Left forelimb (tissue), 1 donor: ENCODE measurements around the gene QRFP.

Experiments
- DNase-seq: peaks from one replicate; pipeline ENCODE4 v3.0.0-alpha.2; 2018; ENCODE audit warnings: low spot score

QRFP gene

DNA sequence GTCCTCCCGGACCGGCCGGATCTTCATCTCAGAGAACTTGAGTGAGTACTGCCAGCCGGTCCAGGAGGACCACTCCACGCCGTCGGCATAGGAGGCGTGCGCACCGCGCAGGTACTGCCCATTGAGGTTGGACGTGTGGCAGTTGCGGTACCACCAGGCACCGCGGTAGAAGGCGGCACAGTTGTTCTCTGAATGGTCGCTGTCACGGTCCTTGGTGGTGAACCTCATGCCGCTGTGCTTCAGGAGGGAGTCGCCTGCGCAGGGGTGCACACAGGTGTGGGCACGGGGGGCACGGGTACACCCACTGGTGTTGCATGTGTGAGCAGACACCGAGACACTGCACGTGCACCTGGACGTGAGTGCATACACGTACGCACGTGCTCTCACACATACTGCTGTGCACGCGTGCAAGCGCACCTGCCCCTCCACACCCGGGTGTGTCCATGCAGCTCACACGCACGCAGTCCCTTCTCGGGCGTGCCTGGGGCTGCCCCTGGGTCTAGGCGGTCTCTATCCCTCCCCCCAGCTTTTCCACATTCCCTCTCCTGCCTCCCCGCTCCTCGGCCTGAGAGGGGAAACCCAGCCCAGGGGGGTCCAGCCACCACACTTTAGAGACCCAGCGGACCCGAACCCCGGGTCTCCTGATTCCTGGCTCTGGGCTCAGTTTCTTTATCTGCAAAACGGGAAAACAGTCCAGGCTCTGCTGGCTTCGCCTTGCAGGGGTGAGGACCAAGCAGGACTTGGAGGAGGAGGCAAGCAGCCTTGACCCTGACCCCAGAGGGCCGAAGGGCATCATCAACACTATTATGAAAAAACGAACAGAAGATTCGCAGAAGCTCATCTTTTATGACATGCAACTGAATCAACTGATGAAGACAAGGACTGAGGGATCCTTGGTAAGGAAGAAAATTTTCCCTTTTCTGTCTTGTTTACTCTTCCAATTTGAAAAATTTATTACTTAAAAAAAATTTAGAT lies 7.7 kb upstream of the QRFP start:
- no peak for DNase-seq

- DNase-seq, result no peak
These were observed 6.8 kb upstream of the QRFP start for GRCh38 chr9:130903194-130904069.

DNA sequence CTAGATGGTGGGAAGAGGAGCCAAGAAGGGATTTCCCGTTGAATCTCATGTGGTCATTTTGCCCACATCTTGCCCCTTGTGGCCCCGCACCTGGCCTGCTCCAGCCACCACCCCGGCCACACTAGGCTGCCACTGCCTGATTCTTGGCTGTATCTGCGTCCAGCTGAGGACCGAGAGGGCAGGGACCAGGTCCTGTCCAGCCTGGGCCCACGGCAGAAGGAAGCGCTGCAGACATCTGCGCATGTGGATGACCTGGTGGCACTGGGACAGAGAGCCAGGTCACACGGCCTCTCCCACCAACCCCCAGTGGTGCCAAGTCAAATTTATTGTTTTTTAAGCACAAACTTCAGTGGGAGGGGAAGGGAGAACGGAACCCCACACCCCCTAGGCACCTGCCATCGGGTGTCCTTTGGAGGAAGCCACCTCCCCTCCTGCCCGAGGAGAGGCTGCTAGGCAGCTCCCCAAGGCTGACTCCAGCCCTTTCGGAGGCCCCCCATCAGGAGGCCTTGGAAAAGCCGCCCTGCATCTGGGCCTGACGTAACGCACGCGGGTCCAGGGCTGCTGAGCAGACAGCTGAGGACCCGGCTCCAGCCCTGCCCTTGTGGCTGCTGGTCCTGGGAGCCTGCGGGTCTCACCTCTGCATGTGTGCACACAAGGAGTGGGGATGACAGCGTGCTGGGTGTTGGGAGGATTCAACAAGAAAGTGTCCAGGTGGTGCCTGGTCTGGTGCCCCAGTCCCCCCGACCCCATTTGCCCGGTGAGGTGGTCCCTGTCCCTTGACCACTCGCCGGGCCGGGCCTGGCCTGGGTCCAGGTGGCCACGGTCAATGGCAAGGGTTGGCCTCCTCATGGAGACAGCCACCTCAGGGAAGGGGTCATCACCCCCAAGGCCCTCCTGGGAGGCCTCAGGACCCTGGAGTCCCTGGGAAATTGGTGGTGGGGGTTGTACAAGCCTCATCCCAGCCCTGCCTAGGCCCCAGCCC lies 5.9 kb upstream of the QRFP start:
- no peak for DNase-seq

DNA sequence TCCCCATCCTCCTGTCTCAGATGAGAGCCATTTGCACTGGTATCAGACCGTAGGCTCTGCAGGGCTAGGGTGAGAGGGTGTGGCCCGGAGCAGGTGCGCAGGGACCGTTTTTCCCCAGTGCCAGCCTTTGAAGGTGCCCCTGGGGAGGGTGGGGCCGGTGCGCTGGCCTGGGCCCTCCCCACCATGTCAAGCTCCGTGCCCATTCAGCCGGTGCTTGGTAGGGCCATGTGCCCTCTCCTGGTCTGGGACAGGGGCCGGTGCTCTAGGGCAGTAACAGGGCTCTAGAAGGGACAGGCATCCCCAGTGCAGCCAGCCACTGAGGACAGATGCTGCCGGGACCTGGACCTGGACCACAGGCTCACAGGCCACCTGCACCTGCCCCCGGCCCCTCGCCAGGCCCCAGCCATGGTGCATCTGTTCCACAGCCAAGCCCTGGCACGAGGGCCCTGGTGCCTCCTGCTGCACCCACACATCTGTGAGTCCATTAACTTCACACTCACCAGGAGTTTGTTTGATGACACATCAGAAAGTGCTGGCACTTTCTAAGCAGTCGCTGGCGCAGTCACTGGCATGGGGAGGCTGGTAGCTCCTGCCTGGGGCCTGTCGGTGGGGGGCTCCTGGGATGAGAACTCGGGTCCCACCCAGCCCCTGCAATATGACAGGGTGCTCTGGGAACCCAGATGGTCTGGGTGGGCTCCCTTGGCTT lies 5.0 kb upstream of the QRFP start:
- no peak for DNase-seq

GRCh38 chr9:130900701-130901497 lies 4.3 kb upstream of the QRFP start:
- DNase-seq, result no peak

- no peak for DNase-seq
These were observed 2.6 kb upstream of the QRFP start for GRCh38 chr9:130899051-130899748.

- no peak for DNase-seq
These were observed 1.9 kb upstream of the QRFP start for GRCh38 chr9:130898552-130898852.

GRCh38 chr9:130897848-130898551 lies 1.4 kb upstream of the QRFP start:
- DNase-seq, result no peak

DNA sequence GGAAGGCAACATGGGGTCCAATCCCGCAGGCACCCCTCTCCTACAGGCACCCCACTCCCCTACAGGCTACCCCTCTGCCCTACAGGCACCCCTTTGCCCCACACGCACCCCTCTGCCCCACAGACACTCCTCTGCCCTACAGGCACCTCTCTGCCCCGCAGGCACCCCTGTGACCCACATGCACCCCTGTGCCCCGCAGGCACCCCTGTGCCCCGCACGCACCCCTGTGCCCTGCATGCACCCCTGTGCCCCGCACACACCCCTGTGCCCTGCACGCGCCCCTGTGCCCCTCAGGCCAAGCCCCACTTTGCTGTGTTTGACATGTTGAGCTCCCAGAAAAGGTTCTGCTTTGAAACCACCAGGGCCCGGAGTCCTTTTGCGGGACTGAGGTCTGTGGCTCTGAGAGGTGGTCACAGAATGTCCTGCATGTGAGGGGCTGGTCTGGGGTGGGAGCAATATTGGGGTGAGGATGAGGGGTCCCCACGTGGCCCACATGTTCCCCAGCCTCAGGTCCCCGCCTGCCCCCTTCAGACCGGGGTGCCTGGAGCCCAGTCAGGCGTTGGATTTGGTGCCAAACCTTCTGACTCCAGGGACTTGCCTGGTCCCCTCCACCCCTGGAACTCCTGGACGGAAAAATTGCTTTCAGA lies 616 bp upstream of the QRFP start:
- DNase-seq, result no peak

GRCh38 chr9:130895481-130896232 lies 955 bp downstream of the QRFP start:
- DNase-seq, result no peak

DNA sequence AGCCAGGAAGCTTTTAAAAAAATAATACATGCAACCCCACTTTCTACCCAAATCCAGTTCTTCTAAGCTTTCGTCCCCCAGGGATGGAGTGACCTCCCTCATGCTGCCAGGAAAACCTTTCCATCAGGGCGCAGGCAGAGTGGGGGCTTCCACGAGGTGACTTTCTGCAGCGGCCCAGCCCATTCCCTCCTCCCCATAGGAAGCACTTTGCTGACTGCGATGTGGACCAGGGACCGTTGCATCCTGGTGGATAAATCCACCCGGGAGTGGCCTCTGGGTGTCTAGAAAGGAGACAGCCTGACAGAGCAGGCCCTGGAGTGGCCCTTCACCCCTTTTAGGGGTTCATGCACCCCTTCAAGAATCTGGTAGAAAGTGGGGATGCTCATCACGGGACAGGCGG lies 1.6 kb downstream of the QRFP start:
- DNase-seq, result no peak

GRCh38 chr9:130894546-130894945 lies 2.1 kb downstream of the QRFP start:
- no peak for DNase-seq

DNA sequence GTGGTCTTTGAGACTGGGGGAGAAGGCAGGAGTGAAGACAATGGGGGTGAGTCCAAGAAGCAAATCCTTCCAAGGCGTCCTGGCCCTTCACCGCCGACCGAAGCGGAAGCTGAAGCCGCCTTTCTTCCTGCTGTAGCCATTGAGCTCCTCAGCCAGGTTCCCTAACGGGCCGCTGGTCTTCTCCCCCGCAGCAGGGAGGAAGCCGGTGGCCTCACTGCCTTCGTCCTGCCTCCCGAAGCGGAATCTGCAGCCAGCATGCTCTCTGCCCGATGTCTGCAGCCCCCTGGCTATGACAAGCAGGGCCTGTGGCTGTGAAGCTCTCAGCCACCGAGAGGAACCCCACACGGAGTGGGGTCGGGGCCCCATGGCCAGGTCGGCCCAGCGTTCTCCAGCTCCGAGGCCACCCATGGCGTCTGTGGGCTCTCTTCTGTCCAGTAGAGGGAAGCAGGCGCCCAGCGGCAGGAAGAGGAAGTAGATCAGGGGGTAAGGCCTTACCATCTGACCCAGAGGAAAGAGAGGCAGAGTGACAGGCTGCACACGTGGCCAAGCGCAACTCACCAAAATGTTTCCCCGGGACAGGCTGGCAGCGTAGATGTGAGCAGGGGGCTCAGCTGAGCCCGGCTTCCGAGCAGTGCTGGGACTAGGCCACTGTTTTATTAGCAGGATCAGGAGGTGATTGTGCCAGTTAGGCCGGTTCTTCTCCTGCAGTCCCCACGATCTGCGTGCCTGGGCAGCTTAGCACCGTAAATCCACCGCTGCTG lies 3.1 kb downstream of the QRFP start:
- DNase-seq, result no peak

GRCh38 chr9:130892477-130893304 lies 3.9 kb downstream of the QRFP start:
- no peak for DNase-seq

GRCh38 chr9:130891688-130892476 lies 4.7 kb downstream of the QRFP start:
- no peak for DNase-seq
